GM12878 (cell line): ENCODE results near the gene ZC3H15. TPM values are rescaled to one million over a fixed set of nuclear protein-coding genes. Genes with fewer than 3 reads are reported as not detected.

ENCODE experiments used
- ATAC-seq: fragments of 200-7000 bp; cut with Tn5 transposase; 3 replicates; pipeline ENCODE4 v1.9.1; 2020; ENCODE audit warnings: mild to moderate bottlenecking, moderate library complexity
- BruUV-seq: library from RNA; stranded (reverse); fragments of 400-500 nt; replicated peaks from 2 replicates; lab custom pipeline; 2021; lab: Mats Ljungman, UMichigan
- CTCF ChIA-PET: fragments of 300-600 bp; sonication (Branson Sonifier 250); formaldehyde crosslinking; extraction: SDS; loops from one replicate; lab custom pipeline; 2021; ENCODE audit warnings: inconsistent platforms; lab: Yijun Ruan, JAX
- POLR2A ChIA-PET: fragments of 350-600 bp; formaldehyde crosslinking; extraction: SDS; loops from one replicate; lab custom pipeline; 2021; ENCODE audit warnings: inconsistent platforms; lab: Charles Lee
- RAD21 ChIA-PET: fragments of 300-600 bp; sonication (Branson Sonifier 250); formaldehyde crosslinking; loops from one replicate; lab custom pipeline; 2023; ENCODE audit warnings: antibody characterized with exemption; ENCODE audit not compliant: unreplicated experiment; lab: Charles Lee
- SMC1A ChIA-PET: fragments of 300-600 bp; sonication (Branson Sonifier 250); formaldehyde crosslinking; loops from one replicate; lab custom pipeline; 2023; ENCODE audit not compliant: unreplicated experiment, uncharacterized antibody; lab: Charles Lee
- DNase-seq: peaks from one replicate; pipeline ENCODE4 v3.0.0-alpha.2; 2011; ENCODE audit warnings: low read depth, low spot score
- FAIRE-seq: peaks from 3 replicates; lab custom pipeline; 2011; peaks lifted over from hg19 to GRCh38; lab: Jason Lieb, UNC
- H2AFZ ChIP-seq: 2 replicates; pipeline ENCODE4 v1.6.0; 2011; ENCODE audit warnings: low read depth, low read length, control low read depth; ENCODE audit not compliant: control insufficient read depth
- H3K27ac ChIP-seq: 2 replicates; pipeline ENCODE4 v1.5.1; 2011; ENCODE audit warnings: control low read depth; ENCODE audit not compliant: control insufficient read depth, insufficient read depth
- H3K27me3 ChIP-seq, 2 experiments: replicated peaks in 1 of 2; 2 replicates each; pipeline versions ENCODE4 v1.6.0 to v1.6.1; 2011; ENCODE audit warnings: low read length in 1 of 2; ENCODE audit not compliant: control insufficient read depth in 2 of 2, insufficient read depth in 2 of 2
- H3K36me3 ChIP-seq, 2 experiments: 2 replicates each; pipeline ENCODE4 v1.5.1; 2011; ENCODE audit warnings: low read length in 1 of 2; ENCODE audit not compliant: control insufficient read depth in 2 of 2, insufficient read depth in 2 of 2
- H3K4me1 ChIP-seq: 2 replicates; pipeline ENCODE4 v1.6.1; 2011; ENCODE audit warnings: mild to moderate bottlenecking, low read length, moderate library complexity, mixed read lengths; ENCODE audit not compliant: control insufficient read depth, insufficient read depth
- H3K4me2 ChIP-seq: 2 replicates; pipeline ENCODE4 v1.6.0; 2011; ENCODE audit warnings: control low read depth; ENCODE audit not compliant: control insufficient read depth, insufficient read depth
- H3K4me3 ChIP-seq: fragments of 200-600 bp; sonication (generic); 2 replicates; pipeline ENCODE4 v1.5.1; 2016
- H3K79me2 ChIP-seq: 2 replicates; pipeline ENCODE4 v1.6.0; 2011; ENCODE audit warnings: low read length; ENCODE audit not compliant: control insufficient read depth, insufficient read depth
- H3K9ac ChIP-seq: 2 replicates; pipeline ENCODE4 v1.8.0; 2011; ENCODE audit warnings: low read length, control low read depth, mixed read lengths; ENCODE audit not compliant: control insufficient read depth, insufficient read depth
- H3K9me3 ChIP-seq: replicated peaks from 3 replicates; pipeline ENCODE4 v1.5.1; 2011; ENCODE audit warnings: mild to moderate bottlenecking, low read length; ENCODE audit not compliant: control insufficient read depth, insufficient read depth
- H4K20me1 ChIP-seq: 2 replicates; pipeline ENCODE4 v1.6.0; 2011; ENCODE audit not compliant: control insufficient read depth, insufficient read depth
- BMI1 ChIP-seq: fragments of 450-650 bp; IDR thresholded peaks from 2 replicates; pipeline ENCODE4 v1.6.1; 2016; ENCODE audit warnings: mild to moderate bottlenecking, moderate library complexity, borderline replicate concordance
- CHD1 ChIP-seq: IDR thresholded peaks from 2 replicates; pipeline ENCODE4 v1.6.1; 2012; ENCODE audit warnings: low read depth, low read length, improper control_type of control experiment
- FOS ChIP-seq: IDR thresholded peaks from 3 replicates; pipeline ENCODE4 v1.6.1; 2011; ENCODE audit warnings: borderline replicate concordance; ENCODE audit not compliant: insufficient read length; ENCODE audit errors: extremely low read depth
- IKZF2 ChIP-seq, 2 experiments: fragments of 450-650 bp; IDR thresholded peaks; 2 replicates each; pipeline ENCODE4 v1.6.1; 2017; ENCODE audit warnings: mild to moderate bottlenecking in 2 of 2, moderate library complexity in 2 of 2
- SMAD1 ChIP-seq: fragments of 450-650 bp; IDR thresholded peaks from 2 replicates; pipeline ENCODE4 v1.6.1; 2018; ENCODE audit warnings: mild to moderate bottlenecking, low read depth; ENCODE audit not compliant: partially characterized antibody
- SP1 ChIP-seq: IDR thresholded peaks from one replicate; pipeline ENCODE4 v1.6.1; 2011; ENCODE audit warnings: low read depth, low read length
- TCF12 ChIP-seq: IDR thresholded peaks from 2 replicates; pipeline ENCODE4 v1.6.1; 2011; ENCODE audit warnings: low read depth, mild to moderate bottlenecking, low read length
- ZNF24 ChIP-seq: fragments of 450-650 bp; IDR thresholded peaks from 2 replicates; pipeline ENCODE4 v1.6.1; 2017; ENCODE audit warnings: antibody characterized with exemption, mild to moderate bottlenecking
- WGBS: methylation state at CpG from one replicate; pipeline ENCODE4 v1.1.6; 2016; ENCODE audit warnings: low lambda C conversion rate; ENCODE audit not compliant: insufficient replicate concordance, insufficient coverage; ENCODE audit errors: missing lambda C conversion rate; 5-methylcytosine and 5-hydroxymethylcytosine counted together
- in situ Hi-C: fragments of 300-500 bp; cut with MboI; formaldehyde crosslinking; loops from 9 replicates; pipeline ENCODE4 v1.14.3; 2018; ENCODE audit warnings: mixed read lengths
- intact Hi-C: fragments of 100-400 bp; cut with micrococcal nuclease; formaldehyde crosslinking; loops from one replicate; pipeline ENCODE4 v1.14.2; 2022; ENCODE audit not compliant: unreplicated experiment
- polyA plus RNA-seq, 11 experiments: library from polyadenylated mRNA; depleted of rRNA in 4 of 11; unstranded in 6 of 11; stranded (reverse) in 5 of 11; fragments of >200 nt; fragmentation: Nextera tagmentation in 4 of 11; fragmentation: Illumina TruSeq in 1 of 11; extraction: Ambion mirVana in 4 of 11; extraction: Trizol in 1 of 11; gene quantifications; 1 replicate in 1 of 11; 2 replicates in 10 of 11; pipeline versions ENCODE4 v1.2.1 to v1.2.3, GENCODE V29; 2011 to 2016; ENCODE audit warnings: inconsistent platforms in 2 of 11, missing spikeins in 2 of 11, low read depth in 1 of 11
- total RNA-seq, 4 experiments: library from RNA; depleted of rRNA in 3 of 4; stranded (reverse); fragments of >200 nt in 3 of 4; fragmentation: Illumina TruSeq in 1 of 4; extraction: Trizol in 1 of 4; gene quantifications; 2 replicates each; pipeline versions ENCODE4 v1.2.1 to v1.2.3, GENCODE V29; 2013 to 2021
- TF ChIP-seq, protein P1 (sequence below): fragments of 450-650 bp; formaldehyde crosslinking; IDR thresholded peaks from 2 replicates; pipeline ENCODE4 v1.4.0; 2022; ENCODE audit warnings: mild to moderate bottlenecking, moderate library complexity
- TF ChIP-seq, protein P2 (sequence below), 3 experiments: IDR thresholded peaks in 2 of 3; conservative IDR thresholded peaks in 1 of 3; 2 replicates each; pipeline ENCODE4 v1.5.1; 2011; ENCODE audit warnings: low read depth in 3 of 3, low read length in 3 of 3, mild to moderate bottlenecking in 3 of 3, control low read depth in 2 of 3, moderate library complexity in 2 of 3, inconsistent platforms in 1 of 3, mixed read lengths in 1 of 3; ENCODE audit not compliant: control insufficient read depth in 2 of 3, insufficient read depth in 1 of 3; ENCODE audit errors: extremely low read depth in 1 of 3

The ZC3H15 gene
- total and polyA plus RNA-seq, 10 of the 15 experiments (the other 5 are each of a cell fraction or from before 2014, with no cell fraction given): 51.5 to 152 (median 123) TPM

DNA sequence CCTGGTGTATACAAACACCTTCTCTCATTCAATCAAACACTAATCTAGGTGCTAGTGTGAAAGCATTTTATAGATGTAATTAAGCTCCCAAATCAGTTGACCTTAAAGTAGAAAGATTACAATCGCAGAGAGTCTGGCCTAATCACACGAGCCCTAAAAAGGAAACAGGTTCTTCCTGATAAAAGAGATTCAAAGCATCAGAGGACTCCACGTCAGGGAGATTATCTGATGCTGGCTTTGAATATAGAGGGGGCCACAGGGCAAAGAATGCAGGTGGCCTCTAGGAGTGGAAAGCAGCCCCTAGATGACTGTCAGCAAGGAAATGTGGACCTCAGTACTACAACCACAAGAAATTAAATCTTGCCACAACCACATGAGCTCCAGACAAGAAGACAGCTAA lies 28.2 kb upstream of the ZC3H15 start:
- 63% methylated on average over 3 of the region's 3 CpGs for WGBS
- H3K4me3 ChIP-seq: no peak overlapping the region
- in situ Hi-C loops (loop anchor here (25.0 kb wide), 1 partner anchor 821 kb away; no protein-coding TSS in a partner anchor), intact Hi-C loops (loop anchor here (2.0 to 5.0 kb wide), 2 partner anchors 195 to 936 kb away; no protein-coding TSS in a partner anchor)
- RAD21 ChIA-PET: interaction anchor here (0.9 to 1.4 kb wide), 4 partner anchors 16 to 829 kb away, joined by 3 read pairs; no protein-coding TSS in a partner anchor
- no peak for TF ChIP-seq ZNF24
- TF ChIP-seq, protein P1, sequence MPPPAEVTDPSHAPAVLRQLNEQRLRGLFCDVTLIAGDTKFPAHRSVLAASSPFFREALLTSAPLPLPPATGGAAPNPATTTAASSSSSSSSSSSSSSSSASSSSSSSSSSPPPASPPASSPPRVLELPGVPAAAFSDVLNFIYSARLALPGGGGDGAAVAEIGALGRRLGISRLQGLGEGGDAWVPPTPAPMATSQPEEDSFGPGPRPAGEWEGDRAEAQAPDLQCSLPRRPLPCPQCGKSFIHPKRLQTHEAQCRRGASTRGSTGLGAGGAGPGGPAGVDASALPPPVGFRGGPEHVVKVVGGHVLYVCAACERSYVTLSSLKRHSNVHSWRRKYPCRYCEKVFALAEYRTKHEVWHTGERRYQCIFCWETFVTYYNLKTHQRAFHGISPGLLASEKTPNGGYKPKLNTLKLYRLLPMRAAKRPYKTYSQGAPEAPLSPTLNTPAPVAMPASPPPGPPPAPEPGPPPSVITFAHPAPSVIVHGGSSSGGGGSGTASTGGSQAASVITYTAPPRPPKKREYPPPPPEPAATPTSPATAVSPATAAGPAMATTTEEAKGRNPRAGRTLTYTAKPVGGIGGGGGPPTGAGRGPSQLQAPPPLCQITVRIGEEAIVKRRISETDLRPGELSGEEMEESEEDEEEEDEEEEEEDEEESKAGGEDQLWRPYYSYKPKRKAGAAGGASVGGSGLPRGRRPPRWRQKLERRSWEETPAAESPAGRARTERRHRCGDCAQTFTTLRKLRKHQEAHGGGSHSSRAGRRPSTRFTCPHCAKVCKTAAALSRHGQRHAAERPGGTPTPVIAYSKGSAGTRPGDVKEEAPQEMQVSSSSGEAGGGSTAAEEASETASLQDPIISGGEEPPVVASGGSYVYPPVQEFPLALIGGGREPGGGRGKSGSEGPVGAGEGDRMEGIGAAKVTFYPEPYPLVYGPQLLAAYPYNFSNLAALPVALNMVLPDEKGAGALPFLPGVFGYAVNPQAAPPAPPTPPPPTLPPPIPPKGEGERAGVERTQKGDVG (CRISPR knock-in tag): no peak
- TF ChIP-seq BMI1: no peak
- no peak for TF ChIP-seq SP1
- TF ChIP-seq SMAD1: no peak
- no peak for TF ChIP-seq CHD1
- no peak for TF ChIP-seq IKZF2 (IDR thresholded peaks at IDR 0.05)
- TF ChIP-seq, protein P2, sequence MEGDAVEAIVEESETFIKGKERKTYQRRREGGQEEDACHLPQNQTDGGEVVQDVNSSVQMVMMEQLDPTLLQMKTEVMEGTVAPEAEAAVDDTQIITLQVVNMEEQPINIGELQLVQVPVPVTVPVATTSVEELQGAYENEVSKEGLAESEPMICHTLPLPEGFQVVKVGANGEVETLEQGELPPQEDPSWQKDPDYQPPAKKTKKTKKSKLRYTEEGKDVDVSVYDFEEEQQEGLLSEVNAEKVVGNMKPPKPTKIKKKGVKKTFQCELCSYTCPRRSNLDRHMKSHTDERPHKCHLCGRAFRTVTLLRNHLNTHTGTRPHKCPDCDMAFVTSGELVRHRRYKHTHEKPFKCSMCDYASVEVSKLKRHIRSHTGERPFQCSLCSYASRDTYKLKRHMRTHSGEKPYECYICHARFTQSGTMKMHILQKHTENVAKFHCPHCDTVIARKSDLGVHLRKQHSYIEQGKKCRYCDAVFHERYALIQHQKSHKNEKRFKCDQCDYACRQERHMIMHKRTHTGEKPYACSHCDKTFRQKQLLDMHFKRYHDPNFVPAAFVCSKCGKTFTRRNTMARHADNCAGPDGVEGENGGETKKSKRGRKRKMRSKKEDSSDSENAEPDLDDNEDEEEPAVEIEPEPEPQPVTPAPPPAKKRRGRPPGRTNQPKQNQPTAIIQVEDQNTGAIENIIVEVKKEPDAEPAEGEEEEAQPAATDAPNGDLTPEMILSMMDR (IDR thresholded peaks at IDR 0.05 in 2 of 3, conservative IDR thresholded peaks at IDR 0.05 in 1 of 3; ENCODE audit: control insufficient read depth in 2 of 3, extremely low read depth in 1 of 3, insufficient read depth in 1 of 3, low read depth in 3 of 3, low read length in 3 of 3): no peak
- TF ChIP-seq TCF12: no peak
- TF ChIP-seq FOS: no peak
- no peak overlapping the region for H3K4me2 ChIP-seq
- SMC1A ChIA-PET: interaction anchor here (0.6 to 1.5 kb wide), 8 partner anchors 13 to 1899 kb away, joined by 3 read pairs; no protein-coding TSS in a partner anchor
- H2AFZ ChIP-seq: no peak overlapping the region
- no peak overlapping the region for H3K9ac ChIP-seq
- no peaks in the 10 kb centered on the region for H3K4me1 ChIP-seq
- no peak for ATAC-seq
- no peak overlapping the region for H3K27ac ChIP-seq
- no peak for DNase-seq
- POLR2A ChIA-PET: no interaction called here
- H3K27me3 ChIP-seq: no peaks in the 10 kb centered on the region
- H3K79me2 ChIP-seq: no peaks in the 10 kb centered on the region
- no peaks in the 10 kb centered on the region for H3K36me3 ChIP-seq
- FAIRE-seq: no peak
- no peaks in the 10 kb centered on the region for H3K9me3 ChIP-seq
- BruUV-seq: no TSS peak
- H4K20me1 ChIP-seq: no peaks in the 10 kb centered on the region
- CTCF ChIA-PET: interaction anchor here (0.7 to 1.6 kb wide), 7 partner anchors 16 to 1249 kb away, joined by 3 to 9 read pairs (median 3); no protein-coding TSS in a partner anchor
